WTC11 (cell line): ENCODE data around the gene HDHD2. TPM values are rescaled to one million over a fixed set of nuclear protein-coding genes. Genes with fewer than 3 reads are reported as not detected.

ENCODE experiments used
- ATAC-seq: fragments of 200-7000 bp; cut with Tn5 transposase; 2 replicates; pipeline ENCODE4 v1.10.0; 2021; ENCODE audit warnings: mild to moderate bottlenecking, moderate library complexity
- CTCF ChIA-PET: fragments of 300-600 bp; sonication (Branson Sonifier 250); formaldehyde crosslinking; loops from one replicate; lab custom pipeline; 2021; ENCODE audit warnings: antibody characterized with exemption; lab: Charles Lee
- POLR2A ChIA-PET: fragments of 350-600 bp; sonication (Branson Sonifier 250); formaldehyde crosslinking; loops from one replicate; lab custom pipeline; 2021; ENCODE audit warnings: antibody characterized with exemption; lab: Charles Lee
- DNase-seq: peaks from one replicate; pipeline ENCODE4 v3.0.0; 2021; ENCODE audit warnings: low spot score
- H3K27ac Mint-ChIP-seq: 2 replicates; pipeline ENCODE4 v1.8.0; 2021; ENCODE audit warnings: mixed read lengths
- H3K27me3 Mint-ChIP-seq: 2 replicates; pipeline ENCODE4 v1.8.0; 2021; ENCODE audit warnings: low read depth, mild to moderate bottlenecking, moderate library complexity, mixed read lengths
- H3K36me3 Mint-ChIP-seq: 2 replicates; pipeline ENCODE4 v1.8.0; 2021; ENCODE audit warnings: mixed read lengths
- H3K4me1 Mint-ChIP-seq: 2 replicates; pipeline ENCODE4 v1.8.0; 2022; ENCODE audit warnings: mixed read lengths
- H3K4me3 Mint-ChIP-seq: 2 replicates; pipeline ENCODE4 v1.8.0; 2021; ENCODE audit warnings: mild to moderate bottlenecking, moderate library complexity, mixed read lengths
- H3K9me3 Mint-ChIP-seq: 2 replicates; pipeline ENCODE4 v1.8.0; 2021; ENCODE audit warnings: mixed read lengths
- JUN ChIP-seq: sonication (generic); formaldehyde crosslinking; IDR thresholded peaks from 2 replicates; pipeline ENCODE4 v1.8.0; 2023; ENCODE audit warnings: mild to moderate bottlenecking, missing genetic modification reagents
- NR1H2 ChIP-seq: sonication (generic); formaldehyde crosslinking; IDR thresholded peaks from 2 replicates; pipeline ENCODE4 v1.9.0; 2021; ENCODE audit warnings: mild to moderate bottlenecking, moderate library complexity, missing genetic modification reagents
- RELA ChIP-seq: sonication (generic); formaldehyde crosslinking; IDR thresholded peaks from 2 replicates; pipeline ENCODE4 v1.8.1; 2022; ENCODE audit warnings: missing genetic modification reagents, mild to moderate bottlenecking, borderline replicate concordance
- SMAD3 ChIP-seq: sonication (generic); formaldehyde crosslinking; IDR thresholded peaks from 2 replicates; pipeline ENCODE4 v1.8.0; 2022; ENCODE audit warnings: missing genetic modification reagents, mild to moderate bottlenecking, borderline replicate concordance
- TEAD1 ChIP-seq: sonication (generic); formaldehyde crosslinking; IDR thresholded peaks from 2 replicates; pipeline ENCODE4 v1.8.0; 2022; ENCODE audit warnings: mild to moderate bottlenecking, missing genetic modification reagents
- TEAD4 ChIP-seq: sonication (generic); formaldehyde crosslinking; IDR thresholded peaks from 2 replicates; pipeline ENCODE4 v1.8.0; 2022; ENCODE audit warnings: mild to moderate bottlenecking, missing genetic modification reagents
- ZNF121 ChIP-seq: sonication (generic); formaldehyde crosslinking; IDR thresholded peaks from 2 replicates; pipeline ENCODE4 v1.8.0; 2023; ENCODE audit warnings: missing genetic modification reagents
- ZNF232 ChIP-seq: sonication (generic); formaldehyde crosslinking; IDR thresholded peaks from 2 replicates; pipeline ENCODE4 v1.8.0; 2022; ENCODE audit warnings: mild to moderate bottlenecking, missing genetic modification reagents
- ZNF263 ChIP-seq: sonication (generic); formaldehyde crosslinking; IDR thresholded peaks from 2 replicates; pipeline ENCODE4 v1.8.1; 2022; ENCODE audit warnings: low read depth, mild to moderate bottlenecking, moderate library complexity, missing genetic modification reagents
- total RNA-seq: library from RNA; stranded (reverse); gene quantifications from 3 replicates; pipeline ENCODE4 v1.2.3, GENCODE V29; 2021
- TF ChIP-seq, protein P1 (sequence below): sonication (generic); formaldehyde crosslinking; IDR thresholded peaks from 2 replicates; pipeline ENCODE4 v1.8.1; 2023; ENCODE audit warnings: mild to moderate bottlenecking, missing genetic modification reagents
- TF ChIP-seq, protein P2 (sequence below): sonication (generic); formaldehyde crosslinking; IDR thresholded peaks from 2 replicates; pipeline ENCODE4 v1.8.1; 2023; ENCODE audit warnings: mild to moderate bottlenecking, missing genetic modification reagents
- TF ChIP-seq, protein P3 (sequence below): sonication (generic); formaldehyde crosslinking; IDR thresholded peaks from 2 replicates; pipeline ENCODE4 v1.8.0; 2022; ENCODE audit warnings: missing genetic modification reagents
- TF ChIP-seq, protein P4 (sequence below): fragments of 250-450 bp; sonication (Bioruptor Pico); IDR thresholded peaks from 2 replicates; pipeline ENCODE4 v2.1.2; 2022; ENCODE audit warnings: mild to moderate bottlenecking, moderate library complexity

The HDHD2 gene
- total RNA-seq, 1 experiment from 2014 or later: 42.1 TPM

DNA sequence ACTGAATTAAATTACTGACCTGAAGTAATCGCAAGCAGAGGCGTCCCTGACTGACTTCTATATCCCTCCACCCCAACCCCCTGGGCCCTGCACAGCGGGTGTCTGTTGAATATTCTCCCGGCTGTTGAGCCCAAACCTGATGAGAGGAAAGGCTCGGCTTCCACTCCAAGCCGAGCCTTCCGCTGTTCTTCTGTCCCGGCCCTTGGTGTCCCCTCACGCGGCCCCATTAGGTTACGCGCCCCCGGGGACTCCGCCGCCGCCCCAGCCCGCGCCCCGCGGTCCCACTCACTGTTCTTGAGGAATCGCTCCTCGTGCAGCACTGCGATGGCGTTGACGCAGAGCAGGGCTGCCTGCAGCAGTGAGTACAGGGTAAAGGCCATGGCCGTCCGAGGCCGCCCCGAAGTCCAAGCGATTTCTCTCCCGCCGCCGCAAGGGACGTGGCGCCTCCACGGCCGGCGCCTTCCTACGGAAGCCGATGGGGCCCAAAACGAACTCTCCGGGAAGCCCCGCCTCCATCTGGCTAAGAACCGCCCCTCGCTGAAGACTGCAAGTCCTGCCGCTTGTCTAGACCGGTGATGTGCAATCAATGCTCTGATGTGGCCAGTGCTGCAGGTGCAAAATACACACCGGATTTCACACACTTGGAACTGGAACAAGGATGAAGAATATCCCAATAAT is 25.7 kb upstream of the HDHD2 start, which contains the start of gene IER3IP1 (continued):
- TF ChIP-seq, protein P1, sequence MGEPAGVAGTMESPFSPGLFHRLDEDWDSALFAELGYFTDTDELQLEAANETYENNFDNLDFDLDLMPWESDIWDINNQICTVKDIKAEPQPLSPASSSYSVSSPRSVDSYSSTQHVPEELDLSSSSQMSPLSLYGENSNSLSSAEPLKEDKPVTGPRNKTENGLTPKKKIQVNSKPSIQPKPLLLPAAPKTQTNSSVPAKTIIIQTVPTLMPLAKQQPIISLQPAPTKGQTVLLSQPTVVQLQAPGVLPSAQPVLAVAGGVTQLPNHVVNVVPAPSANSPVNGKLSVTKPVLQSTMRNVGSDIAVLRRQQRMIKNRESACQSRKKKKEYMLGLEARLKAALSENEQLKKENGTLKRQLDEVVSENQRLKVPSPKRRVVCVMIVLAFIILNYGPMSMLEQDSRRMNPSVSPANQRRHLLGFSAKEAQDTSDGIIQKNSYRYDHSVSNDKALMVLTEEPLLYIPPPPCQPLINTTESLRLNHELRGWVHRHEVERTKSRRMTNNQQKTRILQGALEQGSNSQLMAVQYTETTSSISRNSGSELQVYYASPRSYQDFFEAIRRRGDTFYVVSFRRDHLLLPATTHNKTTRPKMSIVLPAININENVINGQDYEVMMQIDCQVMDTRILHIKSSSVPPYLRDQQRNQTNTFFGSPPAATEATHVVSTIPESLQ (CRISPR knock-in tag): no peak
- TF ChIP-seq ZNF232 (CRISPR knock-in tag) (0 out of 2 replicates have a peak, but pooled peaks have one; percentile 34), TEAD4 (CRISPR knock-in tag) (no peak), JUN (CRISPR knock-in tag) (0 out of 2 replicates have a peak, but pooled peaks have one; percentile 52)
- TF ChIP-seq, protein P2, sequence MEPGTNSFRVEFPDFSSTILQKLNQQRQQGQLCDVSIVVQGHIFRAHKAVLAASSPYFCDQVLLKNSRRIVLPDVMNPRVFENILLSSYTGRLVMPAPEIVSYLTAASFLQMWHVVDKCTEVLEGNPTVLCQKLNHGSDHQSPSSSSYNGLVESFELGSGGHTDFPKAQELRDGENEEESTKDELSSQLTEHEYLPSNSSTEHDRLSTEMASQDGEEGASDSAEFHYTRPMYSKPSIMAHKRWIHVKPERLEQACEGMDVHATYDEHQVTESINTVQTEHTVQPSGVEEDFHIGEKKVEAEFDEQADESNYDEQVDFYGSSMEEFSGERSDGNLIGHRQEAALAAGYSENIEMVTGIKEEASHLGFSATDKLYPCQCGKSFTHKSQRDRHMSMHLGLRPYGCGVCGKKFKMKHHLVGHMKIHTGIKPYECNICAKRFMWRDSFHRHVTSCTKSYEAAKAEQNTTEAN (CRISPR knock-in tag): 0 out of 2 replicates have a peak, but pooled peaks have one; percentile 27
- TF ChIP-seq, protein P3, sequence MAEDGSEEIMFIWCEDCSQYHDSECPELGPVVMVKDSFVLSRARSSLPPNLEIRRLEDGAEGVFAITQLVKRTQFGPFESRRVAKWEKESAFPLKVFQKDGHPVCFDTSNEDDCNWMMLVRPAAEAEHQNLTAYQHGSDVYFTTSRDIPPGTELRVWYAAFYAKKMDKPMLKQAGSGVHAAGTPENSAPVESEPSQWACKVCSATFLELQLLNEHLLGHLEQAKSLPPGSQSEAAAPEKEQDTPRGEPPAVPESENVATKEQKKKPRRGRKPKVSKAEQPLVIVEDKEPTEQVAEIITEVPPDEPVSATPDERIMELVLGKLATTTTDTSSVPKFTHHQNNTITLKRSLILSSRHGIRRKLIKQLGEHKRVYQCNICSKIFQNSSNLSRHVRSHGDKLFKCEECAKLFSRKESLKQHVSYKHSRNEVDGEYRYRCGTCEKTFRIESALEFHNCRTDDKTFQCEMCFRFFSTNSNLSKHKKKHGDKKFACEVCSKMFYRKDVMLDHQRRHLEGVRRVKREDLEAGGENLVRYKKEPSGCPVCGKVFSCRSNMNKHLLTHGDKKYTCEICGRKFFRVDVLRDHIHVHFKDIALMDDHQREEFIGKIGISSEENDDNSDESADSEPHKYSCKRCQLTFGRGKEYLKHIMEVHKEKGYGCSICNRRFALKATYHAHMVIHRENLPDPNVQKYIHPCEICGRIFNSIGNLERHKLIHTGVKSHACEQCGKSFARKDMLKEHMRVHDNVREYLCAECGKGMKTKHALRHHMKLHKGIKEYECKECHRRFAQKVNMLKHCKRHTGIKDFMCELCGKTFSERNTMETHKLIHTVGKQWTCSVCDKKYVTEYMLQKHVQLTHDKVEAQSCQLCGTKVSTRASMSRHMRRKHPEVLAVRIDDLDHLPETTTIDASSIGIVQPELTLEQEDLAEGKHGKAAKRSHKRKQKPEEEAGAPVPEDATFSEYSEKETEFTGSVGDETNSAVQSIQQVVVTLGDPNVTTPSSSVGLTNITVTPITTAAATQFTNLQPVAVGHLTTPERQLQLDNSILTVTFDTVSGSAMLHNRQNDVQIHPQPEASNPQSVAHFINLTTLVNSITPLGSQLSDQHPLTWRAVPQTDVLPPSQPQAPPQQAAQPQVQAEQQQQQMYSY (CRISPR knock-in tag): no peak

DNA sequence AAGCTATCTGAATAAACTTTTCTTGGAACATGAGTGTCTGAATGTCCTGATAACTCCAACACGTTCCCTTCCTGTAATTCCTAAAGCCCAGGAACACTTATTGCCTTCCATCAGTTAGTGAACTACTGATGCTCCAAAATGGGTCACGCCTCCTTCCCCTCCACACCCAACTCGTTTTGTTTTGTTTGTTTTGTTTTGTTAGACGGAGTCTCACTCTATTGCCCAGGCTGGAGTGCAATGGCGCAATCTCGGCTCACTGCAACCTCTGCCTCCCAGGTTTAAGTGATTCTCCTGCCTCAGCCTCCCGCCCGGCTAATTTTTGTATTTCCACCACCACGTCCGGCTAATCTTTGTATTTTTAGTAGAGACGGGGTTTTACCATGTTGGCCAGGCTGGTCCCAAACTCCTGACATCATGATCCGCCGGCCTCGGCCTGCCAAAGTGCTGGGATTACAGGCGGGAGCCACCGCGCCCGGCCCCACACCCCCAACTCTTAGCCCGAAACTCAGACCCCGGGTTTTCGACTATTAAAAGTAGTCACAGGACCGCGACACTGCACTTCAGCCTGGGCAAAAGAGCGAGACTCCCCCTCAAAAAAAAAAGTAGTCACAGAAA is 25.1 kb upstream of the HDHD2 start:
- peaks cover 5% of the 10 kb centered on the region; the same call in 1 of the 2 replicates for H3K27me3 Mint-ChIP-seq
- TF ChIP-seq JUN (CRISPR knock-in tag): no peak
- TF ChIP-seq ZNF121 (CRISPR knock-in tag): peak; percentile 95
- TF ChIP-seq TEAD1: no peak
- no peak for TF ChIP-seq NR1H2 (CRISPR knock-in tag)
- TF ChIP-seq RELA: no peak
- TF ChIP-seq, protein P4, sequence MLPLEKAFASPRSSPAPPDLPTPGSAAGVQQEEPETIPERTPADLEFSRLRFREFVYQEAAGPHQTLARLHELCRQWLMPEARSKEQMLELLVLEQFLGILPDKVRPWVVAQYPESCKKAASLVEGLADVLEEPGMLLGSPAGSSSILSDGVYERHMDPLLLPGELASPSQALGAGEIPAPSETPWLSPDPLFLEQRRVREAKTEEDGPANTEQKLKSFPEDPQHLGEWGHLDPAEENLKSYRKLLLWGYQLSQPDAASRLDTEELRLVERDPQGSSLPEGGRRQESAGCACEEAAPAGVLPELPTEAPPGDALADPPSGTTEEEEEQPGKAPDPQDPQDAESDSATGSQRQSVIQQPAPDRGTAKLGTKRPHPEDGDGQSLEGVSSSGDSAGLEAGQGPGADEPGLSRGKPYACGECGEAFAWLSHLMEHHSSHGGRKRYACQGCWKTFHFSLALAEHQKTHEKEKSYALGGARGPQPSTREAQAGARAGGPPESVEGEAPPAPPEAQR (CRISPR knock-in tag): no peak
- no peak for TF ChIP-seq ZNF263
- TF ChIP-seq SMAD3 (CRISPR knock-in tag): no peak
- POLR2A ChIA-PET: no interaction called here
- peak; percentile 9; the same call in 1 of the 2 replicates for ATAC-seq
- CTCF ChIA-PET: interaction anchor here (0.7 kb wide), 1 partner anchor 74 kb away, joined by 3 read pairs; no protein-coding TSS in a partner anchor
- H3K4me1 Mint-ChIP-seq: peaks cover 5% of the 10 kb centered on the region
- DNase-seq: no peak
- H3K27ac Mint-ChIP-seq: 0 out of 2 replicates have a peak overlapping the region, but pooled peaks have one; percentile 60
- H3K36me3 Mint-ChIP-seq: no peaks in the 10 kb centered on the region
- H3K9me3 Mint-ChIP-seq: no peaks in the 10 kb centered on the region
- no peak overlapping the region for H3K4me3 Mint-ChIP-seq
